CD4-positive, CD25-positive, alpha-beta regulatory T cell (primary cell): ENCODE data around the gene EBF3. TPM values are rescaled to one million over a fixed set of nuclear protein-coding genes. Genes with fewer than 3 reads are reported as not detected.

Experiments
- ATAC-seq, 2 donors: fragments of 150-1000 bp; cut with Tn5 transposase; one replicate each; pipeline ENCODE4 v1.10.0; 2021; ENCODE audit warnings: low read depth in 2 of 2, moderate number of reproducible peaks in 2 of 2, moderate library complexity in 1 of 2
- DNase-seq, 3 donors: peaks; one replicate each; pipeline versions ENCODE4 v3.0.0 to v3.0.0-alpha.2; 2012 to 2022; ENCODE audit warnings: mixed read lengths in 1 of 3
- H3K27ac ChIP-seq: one replicate; pipeline ENCODE4 v1.7.0; 2013; ENCODE audit warnings: mild to moderate bottlenecking, low read length; ENCODE audit not compliant: insufficient read depth, poor library complexity, severe bottlenecking
- H3K27me3 ChIP-seq: one replicate; pipeline ENCODE4 v1.7.0; 2013; ENCODE audit warnings: low read length; ENCODE audit not compliant: control insufficient read depth, insufficient read depth
- H3K36me3 ChIP-seq: one replicate; pipeline ENCODE4 v1.7.0; 2013; ENCODE audit warnings: mild to moderate bottlenecking, low read length, moderate library complexity; ENCODE audit not compliant: control insufficient read depth, insufficient read depth
- H3K4me1 ChIP-seq: 2 replicates; pipeline ENCODE4 v1.7.0; 2013; ENCODE audit warnings: mild to moderate bottlenecking, low read length; ENCODE audit not compliant: insufficient read depth, control insufficient read depth, poor library complexity, severe bottlenecking
- H3K4me3 ChIP-seq: one replicate; pipeline ENCODE4 v1.7.0; 2013; ENCODE audit warnings: low read depth, mild to moderate bottlenecking, low read length, moderate library complexity
- H3K9me3 ChIP-seq, 2 experiments: 1 replicate in 1 of 2; 2 replicates in 1 of 2; pipeline ENCODE4 v1.7.0; 2013; ENCODE audit warnings: low read length in 2 of 2, mild to moderate bottlenecking in 1 of 2, moderate library complexity in 1 of 2; ENCODE audit not compliant: control insufficient read depth in 2 of 2
- H3K27ac Mint-ChIP-seq, 3 donors: one replicate each; pipeline ENCODE4 v1.8.0; 2020 to 2022; ENCODE audit warnings: mild to moderate bottlenecking in 3 of 3, mixed read lengths in 3 of 3, moderate library complexity in 2 of 3
- H3K27me3 Mint-ChIP-seq: one replicate; pipeline ENCODE4 v1.8.0; 2022; ENCODE audit warnings: mild to moderate bottlenecking, mixed read lengths
- H3K36me3 Mint-ChIP-seq: one replicate; pipeline ENCODE4 v1.8.0; 2020; ENCODE audit warnings: mixed read lengths
- H3K4me1 Mint-ChIP-seq, 4 donors: one replicate each; pipeline ENCODE4 v1.8.0; 2020 to 2022; ENCODE audit warnings: mixed read lengths in 4 of 4, mild to moderate bottlenecking in 1 of 4
- H3K4me3 Mint-ChIP-seq, 4 donors: one replicate each; pipeline ENCODE4 v1.8.0; 2020 to 2022; ENCODE audit warnings: mild to moderate bottlenecking in 4 of 4, mixed read lengths in 4 of 4, moderate library complexity in 3 of 4
- H3K9me3 Mint-ChIP-seq, 7 donors: one replicate each; pipeline ENCODE4 v1.8.0; 2020 to 2022; ENCODE audit warnings: mixed read lengths in 7 of 7, mild to moderate bottlenecking in 3 of 7, moderate library complexity in 2 of 7
- polyA plus RNA-seq, 4 donors: library from polyadenylated mRNA; unstranded; fragments of 300-500 nt; fragmentation: Illumina TruSeq; gene quantifications; one replicate each; pipeline ENCODE4 v1.2.3, GENCODE V29; 2021
- total RNA-seq: library from RNA; stranded (reverse); gene quantifications from one replicate; pipeline ENCODE4 v1.2.3, GENCODE V29; 2022

The EBF3 gene
- total and polyA plus RNA-seq, 5 donors from 2014 or later, result not detected

- no peak overlapping the region for H3K27ac Mint-ChIP-seq
- ATAC-seq (no peak), DNase-seq (no peak)
- no peaks in the 10 kb centered on the region for H3K27me3 Mint-ChIP-seq
- H3K27ac ChIP-seq, result no peak overlapping the region
- H3K4me3 ChIP-seq, result no peak overlapping the region
- no peaks in the 10 kb centered on the region for H3K27me3 ChIP-seq
- no peaks in the 10 kb centered on the region for H3K9me3 Mint-ChIP-seq
- H3K4me1 Mint-ChIP-seq, result no peaks in the 10 kb centered on the region
- H3K36me3 ChIP-seq, result no peaks in the 10 kb centered on the region
- no peak overlapping the region for H3K4me3 Mint-ChIP-seq
- H3K9me3 ChIP-seq, result no peaks in the 10 kb centered on the region
- no peaks in the 10 kb centered on the region for H3K4me1 ChIP-seq
- H3K36me3 Mint-ChIP-seq, result no peaks in the 10 kb centered on the region
Observed at GRCh38 chr10:129911451-129912165, 52.5 kb downstream of the EBF3 start.

- ATAC-seq, result no peak
- H3K27ac ChIP-seq, result no peak overlapping the region
- Mint-ChIP-seq H3K27me3 (no peaks in the 10 kb centered on the region), H3K36me3 (no peaks in the 10 kb centered on the region), H3K27ac (no peak overlapping the region), H3K4me1 (no peaks in the 10 kb centered on the region), H3K9me3 (no peaks in the 10 kb centered on the region), H3K4me3 (no peak overlapping the region)
- H3K36me3 ChIP-seq, result no peaks in the 10 kb centered on the region
- no peak overlapping the region for H3K4me3 ChIP-seq
- no peaks in the 10 kb centered on the region for H3K4me1 ChIP-seq
- H3K27me3 ChIP-seq, result no peaks in the 10 kb centered on the region
- H3K9me3 ChIP-seq, result no peaks in the 10 kb centered on the region
- no peak for DNase-seq
Observed at GRCh38 chr10:129910861-129911260, 53.2 kb downstream of the EBF3 start.

- H3K9me3 ChIP-seq, result no peaks in the 10 kb centered on the region
- no peak for DNase-seq
- no peaks in the 10 kb centered on the region for H3K36me3 Mint-ChIP-seq
Observed at GRCh38 chr10:129909531-129910256, 54.4 kb downstream of the EBF3 start.

DNA sequence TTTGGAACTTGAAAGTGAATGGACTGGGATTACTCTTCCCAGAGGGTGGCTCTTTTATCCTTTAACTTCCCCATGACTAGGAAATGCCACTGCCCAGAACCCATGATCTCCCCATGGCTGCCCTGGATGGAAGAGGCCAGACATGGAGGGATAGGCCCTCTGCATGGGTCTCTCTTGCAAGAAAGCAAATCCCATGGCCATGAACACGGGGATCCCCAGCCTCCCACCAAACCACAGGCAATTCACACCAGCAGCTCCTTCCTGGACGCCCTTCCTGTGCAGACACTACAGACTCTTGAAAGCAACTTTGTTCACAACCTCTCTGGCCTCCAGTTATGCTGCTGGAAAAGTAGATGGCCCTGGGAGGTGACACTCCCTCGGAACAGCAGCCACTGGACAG, 55.0 kb downstream of the EBF3 start:
- no peaks in the 10 kb centered on the region for H3K36me3 Mint-ChIP-seq
- H3K9me3 ChIP-seq, result no peaks in the 10 kb centered on the region
- H3K27ac Mint-ChIP-seq, result no peak overlapping the region
- H3K36me3 ChIP-seq, result no peaks in the 10 kb centered on the region
- no peak overlapping the region for H3K4me3 ChIP-seq
- ATAC-seq (no peak), DNase-seq (no peak)
- no peaks in the 10 kb centered on the region for H3K27me3 ChIP-seq
- H3K4me3 Mint-ChIP-seq, result no peak overlapping the region
- no peaks in the 10 kb centered on the region for H3K4me1 Mint-ChIP-seq
- no peaks in the 10 kb centered on the region for H3K4me1 ChIP-seq
- H3K27me3 Mint-ChIP-seq, result no peaks in the 10 kb centered on the region
- H3K27ac ChIP-seq, result no peak overlapping the region
- peaks cover 0 to 2% (median 0%) of the 10 kb centered on the region in 7 donors for H3K9me3 Mint-ChIP-seq

More at GRCh38 chr10:129909531-129910256, 54.4 kb downstream of the EBF3 start:
- no peak overlapping the region for H3K27ac ChIP-seq
- H3K36me3 ChIP-seq, result no peaks in the 10 kb centered on the region
- H3K27ac Mint-ChIP-seq, result no peak overlapping the region
- no peaks in the 10 kb centered on the region for H3K4me1 ChIP-seq
- no peak overlapping the region for H3K4me3 ChIP-seq
- H3K4me3 Mint-ChIP-seq, result no peak overlapping the region
- H3K27me3 ChIP-seq, result no peaks in the 10 kb centered on the region
- H3K27me3 Mint-ChIP-seq, result no peaks in the 10 kb centered on the region
- H3K4me1 Mint-ChIP-seq, result no peaks in the 10 kb centered on the region
- no peaks in the 10 kb centered on the region for H3K9me3 Mint-ChIP-seq
- no peak for ATAC-seq

GRCh38 chr10:129908406-129908805, 55.7 kb downstream of the EBF3 start:
- Histone ChIP-seq H3K36me3 (no peaks in the 10 kb centered on the region), H3K4me1 (no peaks in the 10 kb centered on the region), H3K4me3 (no peak overlapping the region), H3K9me3 (no peaks in the 10 kb centered on the region), H3K27me3 (no peaks in the 10 kb centered on the region), H3K27ac (no peak overlapping the region)
- no peak for ATAC-seq
- Mint-ChIP-seq H3K4me1 (no peaks in the 10 kb centered on the region), H3K36me3 (no peaks in the 10 kb centered on the region), H3K9me3 (peaks cover 0 to 2% (median 0%) of the 10 kb centered on the region in 7 donors), H3K27ac (no peak overlapping the region), H3K27me3 (no peaks in the 10 kb centered on the region), H3K4me3 (no peak overlapping the region)
- no peak for DNase-seq

DNA sequence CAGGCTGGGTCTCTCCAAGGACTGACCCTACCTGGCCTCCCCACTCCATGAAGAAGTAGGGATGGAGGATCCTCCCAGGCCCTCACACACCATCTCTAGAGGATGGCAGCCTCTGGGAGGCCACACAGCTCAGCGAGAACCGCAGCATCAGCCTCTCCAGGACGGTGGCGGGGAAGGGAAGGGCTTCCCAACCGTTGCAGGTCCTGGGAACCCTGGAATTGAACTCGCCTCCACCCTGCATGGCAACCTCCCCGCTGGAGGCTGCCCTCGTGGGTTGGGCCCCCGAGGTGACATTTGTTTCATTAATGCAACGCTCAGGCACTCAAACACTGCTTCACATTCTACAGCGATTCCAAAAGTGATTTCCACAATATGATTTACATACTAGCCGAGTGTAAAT, 58.5 kb downstream of the EBF3 start:
- Mint-ChIP-seq H3K4me3 (no peak overlapping the region), H3K4me1 (no peaks in the 10 kb centered on the region), H3K36me3 (no peaks in the 10 kb centered on the region), H3K27ac (no peak overlapping the region), H3K27me3 (no peaks in the 10 kb centered on the region), H3K9me3 (peaks cover 0 to 2% (median 0%) of the 10 kb centered on the region in 7 donors)
- H3K4me3 ChIP-seq, result no peak overlapping the region
- ATAC-seq, result no peak
- no peaks in the 10 kb centered on the region for H3K36me3 ChIP-seq
- DNase-seq, result no peak
- no peaks in the 10 kb centered on the region for H3K9me3 ChIP-seq
- no peaks in the 10 kb centered on the region for H3K4me1 ChIP-seq
- H3K27ac ChIP-seq, result no peak overlapping the region
- no peaks in the 10 kb centered on the region for H3K27me3 ChIP-seq

DNA sequence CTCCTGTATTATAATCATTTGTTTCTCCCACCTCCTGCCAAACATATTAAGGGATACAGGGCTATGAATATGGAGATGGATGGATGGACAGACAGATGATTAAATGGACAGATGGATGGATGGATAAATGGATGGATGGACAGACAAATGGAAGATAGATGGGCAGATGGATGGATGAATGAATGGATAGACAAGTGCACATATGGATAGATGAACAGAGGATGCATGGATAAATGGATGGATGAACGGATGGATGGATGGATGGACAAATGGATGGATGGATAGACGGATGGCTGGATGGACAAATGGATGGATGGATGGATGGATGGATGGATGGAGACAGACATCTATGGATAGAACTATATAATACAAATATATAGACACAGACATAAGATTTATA, 59.8 kb downstream of the EBF3 start:
- no peaks in the 10 kb centered on the region for H3K4me1 Mint-ChIP-seq
- no peak overlapping the region for H3K4me3 ChIP-seq
- no peaks in the 10 kb centered on the region for H3K36me3 Mint-ChIP-seq
- H3K4me1 ChIP-seq, result no peaks in the 10 kb centered on the region
- DNase-seq (no peak), ATAC-seq (no peak)
- peaks cover 7% of the 10 kb centered on the region for H3K27me3 Mint-ChIP-seq
- H3K36me3 ChIP-seq, result no peaks in the 10 kb centered on the region
- no peak overlapping the region for H3K27ac Mint-ChIP-seq
- H3K4me3 Mint-ChIP-seq, result no peak overlapping the region
- H3K27ac ChIP-seq, result no peak overlapping the region
- no peaks in the 10 kb centered on the region for H3K27me3 ChIP-seq
- peaks cover 0 to 2% (median 0%) of the 10 kb centered on the region in 7 donors for H3K9me3 Mint-ChIP-seq
- H3K9me3 ChIP-seq, result no peaks in the 10 kb centered on the region
